Pulmonary artery endothelial cell (primary cell): ENCODE data around the gene FLNB. TPM values are rescaled to one million over a fixed set of nuclear protein-coding genes. Genes with fewer than 3 reads are reported as not detected.
"Not testable (repeated sequence)": the region's sequence is repeated elsewhere in the genome, so short reads cannot be mapped to it uniquely, and the experiment has no call there.

Experiments used
- DNase-seq: peaks from one replicate; pipeline ENCODE4 v3.0.0-alpha.2; 2011; ENCODE audit warnings: low read depth, low spot score
- total RNA-seq: library from RNA; depleted of rRNA; stranded (reverse); fragments of >200 nt; gene quantifications from 2 replicates; pipeline ENCODE4 v1.2.3, GENCODE V29; 2014

The FLNB gene
- total RNA-seq, 1 donor from 2014 or later, result 1,024 TPM

DNA sequence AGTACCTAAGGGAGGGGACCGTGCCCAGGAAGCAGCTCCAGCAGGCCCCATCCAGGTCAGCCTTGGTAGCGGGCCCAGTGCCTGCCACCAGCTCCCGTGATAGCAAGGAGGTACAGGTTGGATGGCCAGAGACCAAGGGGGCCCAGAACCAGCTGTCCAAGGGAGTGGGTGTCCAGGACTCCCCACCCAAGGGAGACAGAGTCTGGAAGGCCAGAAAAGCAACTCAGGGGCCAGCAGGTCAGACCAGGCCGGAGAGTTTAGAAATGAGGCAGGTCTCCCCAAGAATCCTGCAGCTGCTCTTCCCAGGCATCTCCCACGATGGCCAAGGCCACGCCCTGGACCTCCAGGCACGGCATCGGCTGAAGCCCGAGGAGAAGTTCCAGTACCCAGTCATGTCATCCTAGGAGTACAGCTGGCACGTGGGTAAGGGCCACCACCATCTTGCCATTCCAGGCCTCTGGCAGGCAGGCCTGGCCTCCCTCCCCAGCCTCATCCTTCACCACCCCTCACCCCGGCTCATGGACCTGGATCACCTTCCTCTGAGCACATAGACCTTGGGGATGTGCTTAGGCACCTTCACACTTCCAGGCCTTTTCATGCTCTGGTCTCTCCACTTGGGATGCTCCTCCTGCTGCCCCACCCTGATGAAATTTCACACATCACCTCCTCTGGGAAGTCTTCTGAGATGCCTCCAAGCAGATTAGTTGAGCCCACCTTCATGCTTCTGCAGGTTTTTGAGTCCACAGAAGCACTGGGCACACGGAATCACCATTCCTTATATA lies 172.1 kb downstream of the FLNB start:
- no peak for DNase-seq

DNA sequence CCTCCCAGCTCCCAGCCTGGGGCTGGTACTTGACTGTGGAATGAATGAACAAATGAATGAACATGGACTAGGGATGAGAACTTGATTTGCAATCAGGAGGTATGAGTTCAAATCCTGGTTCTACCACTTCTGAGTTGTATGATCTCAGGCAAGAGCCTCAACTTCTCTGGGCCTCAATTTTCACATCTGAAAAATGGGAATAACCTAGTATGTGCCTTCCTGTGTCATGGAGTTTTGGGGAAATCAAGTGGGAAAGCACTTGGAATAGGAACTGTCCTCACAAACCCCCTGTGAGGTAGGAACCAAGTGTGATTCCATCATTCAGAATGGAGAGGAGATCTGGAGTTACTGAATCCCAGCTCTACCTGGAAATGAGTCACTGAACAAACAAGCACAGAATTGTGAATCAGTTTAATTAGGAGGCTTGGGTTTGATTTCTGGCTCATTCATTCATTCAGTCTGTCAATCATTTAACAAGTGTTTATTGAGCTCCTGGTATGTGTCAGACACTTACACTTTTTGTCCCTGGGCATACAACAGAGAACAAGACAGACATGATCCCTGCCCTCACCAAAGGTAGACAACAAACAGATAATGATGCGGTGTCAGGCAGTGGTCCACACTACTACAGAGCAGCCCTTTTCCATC lies 172.8 kb downstream of the FLNB start:
- no peak for DNase-seq

DNA sequence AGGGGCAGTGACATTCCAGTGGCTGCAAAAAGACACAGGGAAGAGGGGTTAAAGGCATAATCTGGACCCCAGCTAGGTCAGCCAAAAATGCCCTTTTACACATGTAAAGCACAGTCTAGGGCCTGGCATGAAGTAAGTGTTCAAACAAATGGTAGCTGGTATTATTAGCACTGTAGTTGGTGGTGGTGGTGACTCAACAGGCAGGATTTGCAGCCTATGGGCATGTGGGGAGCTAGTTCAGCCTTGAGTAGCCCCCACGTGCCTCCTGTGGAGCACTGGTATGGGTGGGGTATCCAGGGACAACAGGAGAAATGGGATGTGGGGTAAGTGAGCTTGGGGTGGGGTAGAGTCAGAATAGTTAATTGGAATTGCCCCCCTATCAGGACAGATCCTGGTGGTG lies 175.0 kb downstream of the FLNB start:
- no peak for DNase-seq

DNA sequence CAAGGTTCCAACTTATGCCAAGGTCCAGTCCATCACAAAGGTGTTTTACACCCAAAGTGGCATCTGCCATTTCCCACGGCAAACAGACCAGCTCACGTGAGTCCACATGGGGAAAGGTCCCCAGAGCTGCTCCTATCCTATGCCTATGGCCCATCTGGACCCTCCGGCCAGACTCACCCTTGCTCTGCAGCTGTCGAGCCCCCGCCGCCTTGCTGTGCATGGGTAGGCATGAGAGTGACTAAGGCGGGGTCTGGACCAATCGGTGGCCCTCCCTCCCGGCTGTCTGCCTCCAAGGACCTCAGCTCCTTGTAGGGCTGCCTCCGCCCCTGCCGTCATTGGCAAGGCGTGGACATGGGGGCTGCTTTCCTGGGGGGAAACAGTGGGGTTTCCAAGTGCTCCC lies 175.7 kb downstream of the FLNB start:
- no peak for DNase-seq

DNA sequence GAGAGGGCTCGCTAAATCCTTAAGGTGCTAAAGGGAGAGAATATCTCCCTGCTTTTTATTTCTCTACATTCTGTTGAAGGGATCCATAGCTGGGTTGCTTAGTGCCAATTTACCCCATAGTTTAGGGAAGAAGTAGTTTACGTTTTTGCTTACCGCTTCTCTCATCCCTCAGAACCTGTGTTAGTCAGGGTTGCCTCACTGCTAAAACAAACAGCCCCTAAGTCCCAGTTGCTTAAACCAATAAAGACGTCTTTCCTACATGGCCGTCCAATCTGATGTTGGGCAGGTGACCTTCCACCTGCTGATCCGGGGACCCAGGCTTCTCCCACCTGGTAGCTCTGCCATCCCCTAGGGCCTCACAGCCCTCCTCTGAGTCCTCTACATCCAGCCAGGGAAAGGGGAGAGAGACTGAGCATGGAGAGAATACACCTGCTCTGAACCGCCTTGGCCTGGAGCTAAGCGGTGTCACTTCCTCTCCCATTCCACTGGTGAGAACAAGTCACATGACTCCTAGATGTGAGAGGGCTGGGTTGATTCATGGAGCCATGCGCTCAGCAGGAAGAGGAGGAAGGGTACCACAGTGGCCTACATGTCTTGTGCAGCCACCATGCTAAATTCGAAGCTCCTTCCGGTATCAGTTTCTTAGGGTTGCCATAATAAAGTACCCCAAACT lies 176.2 kb downstream of the FLNB start:
- no peak for DNase-seq

DNA sequence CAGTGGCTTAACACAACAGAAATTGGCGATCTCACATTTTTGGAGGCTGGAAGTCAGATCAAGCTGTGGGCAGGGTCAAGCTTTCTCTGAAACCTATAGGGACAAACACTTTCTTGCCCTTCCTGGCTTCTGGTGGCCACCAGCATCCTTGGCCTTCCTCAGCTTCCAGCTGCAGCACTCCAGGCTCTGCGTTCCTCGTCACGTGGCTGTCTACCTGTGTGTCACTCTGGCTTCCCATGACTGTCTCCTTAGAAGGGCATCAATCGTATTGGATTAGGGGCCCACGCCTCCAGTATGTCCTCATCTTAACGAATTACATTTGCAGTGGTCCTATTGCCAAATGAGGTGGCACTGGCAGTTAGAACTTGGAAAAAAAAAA lies 176.7 kb downstream of the FLNB start:
- DNase-seq, result no peak

DNA sequence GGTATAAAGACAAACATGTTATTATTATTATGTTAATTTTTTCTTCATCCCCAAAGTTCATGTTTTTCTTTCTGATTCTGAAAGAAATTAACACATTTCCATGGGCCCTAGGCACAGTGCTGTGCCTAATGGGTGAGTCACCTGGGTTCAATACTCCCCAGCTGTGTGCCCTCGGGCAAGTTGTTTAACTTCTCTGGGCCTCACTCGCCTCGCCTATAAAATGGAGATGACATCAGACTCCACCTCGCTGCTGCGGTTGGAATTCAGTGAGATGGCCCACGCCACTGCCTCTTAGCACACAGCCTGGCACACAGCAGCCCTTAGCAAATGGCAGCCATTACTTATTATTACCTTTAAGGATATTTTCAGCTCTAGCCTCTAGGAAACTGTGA lies 179.9 kb downstream of the FLNB start:
- DNase-seq, result no peak

DNA sequence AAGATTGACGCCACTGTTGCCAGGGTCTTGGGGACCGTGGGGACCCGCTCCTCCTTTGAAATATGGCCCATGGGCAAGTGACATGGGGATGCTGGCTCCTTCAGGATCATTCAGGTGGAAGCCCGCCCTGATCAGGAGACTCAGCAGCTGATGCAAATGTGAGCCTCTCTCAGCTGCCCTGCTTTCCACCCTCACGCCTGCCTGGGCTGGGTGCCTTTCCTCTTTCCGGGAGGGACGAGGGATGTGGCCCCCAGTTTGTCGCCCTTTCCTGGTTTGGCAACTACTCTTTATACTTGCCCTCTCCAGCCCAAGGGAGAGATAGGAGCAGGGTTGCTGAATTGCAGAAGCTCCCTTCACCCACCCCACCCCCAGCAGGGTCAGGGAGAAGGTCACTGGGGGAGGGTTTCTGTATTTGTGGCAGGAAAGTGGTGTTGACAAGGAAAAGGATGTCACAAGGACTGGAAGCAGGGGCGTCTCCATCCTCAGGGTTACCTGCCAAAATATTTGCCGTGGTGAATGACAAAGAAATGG lies 180.8 kb downstream of the FLNB start:
- no peak for DNase-seq

DNA sequence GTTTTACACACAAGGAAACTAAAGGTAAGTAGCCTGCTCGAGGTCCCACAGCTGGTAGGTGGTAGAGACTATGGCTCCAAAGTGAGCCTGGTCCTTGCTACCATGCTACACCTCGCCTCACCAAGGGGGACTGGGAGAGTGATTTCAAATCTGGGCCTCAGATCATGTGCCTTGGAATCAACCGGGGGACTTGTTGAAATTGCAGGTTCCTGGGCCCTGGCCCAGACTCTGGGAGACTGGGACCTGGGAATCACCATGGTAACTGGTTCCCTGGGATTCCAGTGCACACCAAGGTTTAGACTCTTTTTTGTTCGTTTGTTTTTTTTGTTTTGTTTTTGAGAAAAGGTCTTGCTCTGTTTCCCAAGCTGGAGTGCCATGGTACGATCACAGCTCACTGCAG lies 181.5 kb downstream of the FLNB start:
- DNase-seq, result no peak

DNA sequence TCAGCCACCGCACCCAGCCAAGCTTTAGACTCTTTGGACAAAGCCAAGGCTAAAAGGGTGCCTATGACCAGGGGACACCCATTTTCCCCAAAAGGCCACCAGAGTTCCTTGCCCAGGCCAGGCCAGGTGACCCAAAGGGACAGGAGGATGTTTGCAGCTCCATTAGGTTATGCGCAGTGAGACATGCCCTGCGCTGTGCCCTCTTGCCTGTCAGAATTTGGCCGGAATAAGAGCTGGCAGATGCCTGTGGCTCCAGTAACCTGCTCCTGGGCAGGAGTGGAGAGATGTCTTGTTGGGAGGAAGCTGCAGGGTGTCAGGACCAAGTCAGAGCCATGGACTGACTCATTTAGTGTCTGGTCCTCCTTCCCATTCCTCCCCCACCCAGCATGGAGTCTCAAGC lies 182.1 kb downstream of the FLNB start:
- no peak for DNase-seq

DNA sequence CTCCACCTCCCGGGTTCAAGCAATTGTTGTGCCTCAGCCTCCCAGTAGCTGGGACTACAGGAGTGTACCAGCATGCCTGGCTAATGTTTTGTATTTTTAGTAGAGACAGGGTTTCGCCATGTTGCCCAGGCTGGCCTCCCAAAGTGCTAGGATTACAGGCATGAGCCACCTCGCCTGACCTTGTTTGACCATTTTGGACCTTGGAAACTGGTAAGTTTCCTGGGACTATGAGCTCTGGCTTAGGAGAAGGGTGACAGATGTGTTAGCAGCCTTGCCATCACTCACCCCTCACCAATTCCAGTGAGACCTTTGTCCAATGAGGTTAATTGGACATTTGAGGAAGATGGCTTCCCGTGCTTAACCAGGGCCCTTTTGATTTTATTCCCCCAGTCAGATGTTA lies 182.7 kb downstream of the FLNB start:
- DNase-seq, result no peak

DNA sequence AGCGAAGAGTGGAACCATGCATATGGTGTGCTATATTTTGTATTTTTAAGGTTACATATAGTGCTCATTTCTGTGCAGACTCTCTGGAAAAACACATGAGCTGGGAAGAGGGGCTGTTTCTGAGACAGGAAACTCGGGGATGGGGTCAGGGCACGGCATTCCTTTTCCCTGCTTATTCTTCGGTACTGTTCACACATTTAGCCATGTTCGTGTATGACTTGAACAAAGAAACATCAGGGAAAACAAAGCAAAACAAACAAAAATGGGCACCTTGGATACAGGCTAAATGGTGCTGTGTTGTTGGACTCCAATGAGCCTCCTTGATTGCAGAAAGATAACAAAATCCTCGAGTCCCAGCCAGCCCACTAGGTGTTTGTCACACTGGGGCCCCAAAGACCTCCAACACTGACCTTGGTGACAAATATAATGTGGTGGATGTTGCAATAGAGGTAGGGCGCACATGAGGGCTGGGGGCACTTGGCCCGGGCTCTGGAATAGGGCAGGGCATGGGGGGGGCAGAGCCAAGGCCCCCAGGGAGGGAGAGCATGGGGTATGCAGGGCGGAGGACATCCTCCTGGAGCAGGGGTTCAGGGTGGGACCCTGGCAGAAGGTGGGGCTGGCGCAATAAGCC lies 183.3 kb downstream of the FLNB start:
- no peak for DNase-seq

DNA sequence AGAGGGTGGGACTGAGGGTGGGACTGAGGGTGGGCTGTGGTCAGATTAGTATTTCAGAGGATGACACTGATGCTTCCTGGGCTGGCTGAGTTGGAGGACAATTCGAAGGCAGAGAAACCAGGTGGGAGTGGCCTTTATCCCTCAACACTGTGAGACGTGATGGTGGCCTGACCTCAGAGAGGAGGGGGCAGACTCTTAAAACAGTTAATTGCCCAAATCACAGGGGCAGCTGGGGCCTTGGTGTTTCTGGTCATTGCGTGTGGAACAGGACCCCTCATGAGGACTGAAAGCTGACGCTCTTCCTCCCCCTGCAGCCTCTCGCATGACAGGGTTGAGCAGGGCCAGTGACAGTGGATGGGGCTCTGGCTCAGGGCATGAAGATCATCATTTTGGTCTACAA lies 183.8 kb downstream of the FLNB start:
- DNase-seq, result no peak

DNA sequence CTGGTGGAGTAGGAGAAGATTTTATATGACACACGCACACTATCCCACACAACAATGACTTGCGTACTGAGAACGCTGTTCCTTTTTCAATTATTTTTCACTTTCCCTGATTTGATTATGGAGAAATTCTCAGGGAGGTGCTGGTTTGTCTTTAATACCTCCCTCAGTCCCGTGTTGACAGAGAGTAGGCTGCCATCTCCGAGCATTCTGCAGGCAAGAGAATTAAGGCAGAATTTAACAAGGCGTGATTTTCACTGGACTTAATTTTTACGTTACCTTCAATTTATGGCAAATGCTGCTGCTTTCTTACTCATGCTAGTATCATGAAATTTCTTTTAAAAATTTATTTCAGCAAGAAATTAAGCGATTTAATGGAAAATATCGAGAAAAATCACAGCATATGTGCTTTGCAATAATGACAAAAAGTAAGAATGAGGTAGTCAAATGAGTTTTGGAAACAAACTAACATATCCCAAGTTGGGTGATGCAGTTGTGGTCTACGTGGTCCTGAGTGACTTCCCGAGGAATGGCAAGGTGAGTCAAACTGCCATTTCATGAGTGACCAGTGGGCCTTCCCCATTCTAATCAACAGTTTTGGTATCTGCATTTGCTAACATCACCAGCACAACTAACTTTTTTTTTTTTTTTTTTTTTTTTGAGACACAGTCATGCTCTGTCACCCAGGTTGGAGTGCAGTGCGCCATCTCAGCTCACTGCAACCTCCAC lies 185.6 kb downstream of the FLNB start:
- no peak for DNase-seq

DNA sequence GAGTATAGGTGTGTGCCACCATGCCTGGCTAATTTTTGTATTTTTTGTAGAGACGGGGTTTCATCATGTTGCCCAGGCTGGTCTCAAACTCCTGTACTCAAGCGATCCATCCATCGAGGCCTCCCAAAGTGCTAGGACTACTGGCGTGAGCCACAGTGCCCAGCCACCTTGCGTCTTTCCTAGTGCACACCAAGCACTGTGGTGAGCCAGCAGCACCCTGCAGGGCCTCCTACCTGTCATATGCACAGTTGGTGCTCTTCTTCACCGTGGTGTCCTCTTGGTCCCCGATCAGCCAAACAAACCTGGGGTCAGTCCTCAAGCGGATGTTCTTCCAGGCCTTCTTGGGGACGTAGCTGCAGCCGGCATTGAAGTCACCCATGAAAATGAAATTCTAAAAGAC lies 189.4 kb downstream of the FLNB start:
- no peak for DNase-seq

DNA sequence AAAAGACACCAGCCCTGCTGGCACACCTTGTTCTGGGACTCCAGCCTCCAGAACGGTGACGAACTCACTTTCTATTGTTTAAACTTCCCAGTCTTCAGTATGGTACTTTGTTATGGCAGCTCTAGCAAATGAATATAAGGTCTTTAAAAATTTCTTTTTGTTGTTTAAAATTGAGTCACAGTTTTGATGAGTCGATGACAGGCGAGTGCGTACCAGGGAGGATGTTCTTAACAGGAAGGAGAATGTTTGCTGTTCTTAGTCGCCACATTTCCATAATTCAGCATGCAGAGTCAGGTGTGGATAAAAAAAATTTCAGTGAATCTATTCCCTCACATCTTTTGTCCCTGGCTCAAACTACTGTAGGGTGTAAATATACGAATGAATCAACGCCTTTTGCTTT lies 190.1 kb downstream of the FLNB start:
- DNase-seq, result no peak

DNA sequence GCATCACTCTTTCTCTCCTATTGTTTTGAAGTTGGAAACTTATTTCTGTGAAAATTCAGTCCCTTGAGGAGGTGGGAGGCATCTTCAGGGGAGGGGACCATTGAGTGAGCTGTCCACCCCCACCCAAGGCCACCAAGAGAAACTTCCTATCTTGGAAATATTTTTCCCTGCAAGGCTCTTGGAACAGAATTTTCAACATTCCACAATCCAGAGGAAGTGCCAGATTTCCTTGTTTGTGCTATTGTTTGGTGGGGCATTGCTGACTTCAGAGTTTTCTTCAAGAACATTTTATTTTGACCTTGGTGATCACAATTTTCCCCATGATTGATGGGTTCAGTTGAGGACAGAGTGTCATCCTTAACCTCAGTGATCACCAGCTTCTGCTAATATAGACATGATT lies 190.6 kb downstream of the FLNB start:
- DNase-seq, result peak; percentile 74

DNA sequence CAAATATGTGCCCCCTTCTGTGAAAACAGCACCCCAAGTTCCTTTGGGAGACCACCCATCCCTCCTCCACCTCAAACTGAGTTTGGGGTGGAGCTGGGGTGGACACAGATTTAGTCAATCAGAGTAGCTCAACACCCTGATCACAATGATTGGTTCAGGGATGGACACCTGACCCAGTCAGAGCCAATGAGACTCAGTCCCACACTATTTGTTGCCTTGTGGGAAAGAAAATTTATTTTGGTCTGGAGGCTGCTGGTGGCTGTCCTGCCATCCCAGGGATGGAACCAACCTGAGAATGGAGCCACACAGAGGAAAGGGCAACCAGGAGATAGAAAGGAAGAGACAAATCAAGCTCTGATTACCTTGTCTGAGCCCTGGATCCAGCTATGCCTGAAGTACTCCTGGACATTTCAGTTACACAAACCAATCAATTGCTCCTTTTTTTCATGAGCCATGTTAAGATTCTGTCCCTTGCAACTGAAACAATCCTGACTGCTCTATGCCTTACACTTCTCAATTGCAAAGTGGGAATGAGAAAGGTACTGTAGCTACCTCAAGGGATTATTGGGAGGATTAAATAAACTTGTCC lies 192.0 kb downstream of the FLNB start:
- no peak for DNase-seq

DNA sequence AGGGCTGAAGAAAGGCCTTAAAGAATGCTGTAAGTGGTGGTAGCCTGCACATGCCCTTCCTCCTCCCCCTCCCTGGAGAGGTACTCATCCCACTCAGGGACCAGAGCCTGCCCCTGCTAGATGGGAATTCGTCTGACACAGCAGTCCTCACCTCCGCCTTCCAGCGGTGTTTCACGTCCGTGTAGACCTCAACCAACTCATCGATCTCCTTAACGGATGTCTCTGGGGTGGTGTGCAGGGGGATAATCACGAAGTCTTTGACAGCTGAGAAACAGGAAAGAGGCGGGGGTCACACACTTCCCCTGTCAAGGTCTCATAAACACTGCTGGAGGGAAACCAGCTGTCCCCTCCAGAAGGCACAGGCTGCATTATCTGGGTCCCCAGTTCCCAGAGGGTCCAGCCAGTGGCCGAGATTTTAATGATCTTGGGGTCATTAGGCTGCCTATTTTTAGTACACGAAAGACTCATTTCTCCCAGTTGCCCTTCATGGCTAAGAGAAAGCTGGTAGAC lies 192.7 kb downstream of the FLNB start:
- DNase-seq, result no peak

DNA sequence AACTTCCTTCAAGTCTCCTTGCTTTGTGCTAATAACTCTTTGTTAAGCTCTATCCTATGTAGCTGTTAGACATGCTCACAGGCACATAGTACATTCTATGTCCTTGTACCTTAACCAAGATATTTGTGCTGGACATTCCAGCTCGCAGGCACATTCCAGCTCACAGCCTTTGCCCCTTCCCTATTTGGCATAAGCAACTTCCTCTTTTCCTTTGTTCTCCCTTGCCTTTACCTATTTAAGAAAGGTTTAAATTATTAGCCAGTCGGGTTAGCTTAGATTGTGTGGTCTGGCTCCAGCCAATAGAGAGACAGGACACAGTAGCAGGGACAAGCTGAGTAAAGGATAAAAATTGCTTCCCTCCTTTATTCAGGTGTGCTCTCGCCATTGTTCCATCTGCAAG lies 193.2 kb downstream of the FLNB start:
- not testable (repeated sequence) for DNase-seq

DNA sequence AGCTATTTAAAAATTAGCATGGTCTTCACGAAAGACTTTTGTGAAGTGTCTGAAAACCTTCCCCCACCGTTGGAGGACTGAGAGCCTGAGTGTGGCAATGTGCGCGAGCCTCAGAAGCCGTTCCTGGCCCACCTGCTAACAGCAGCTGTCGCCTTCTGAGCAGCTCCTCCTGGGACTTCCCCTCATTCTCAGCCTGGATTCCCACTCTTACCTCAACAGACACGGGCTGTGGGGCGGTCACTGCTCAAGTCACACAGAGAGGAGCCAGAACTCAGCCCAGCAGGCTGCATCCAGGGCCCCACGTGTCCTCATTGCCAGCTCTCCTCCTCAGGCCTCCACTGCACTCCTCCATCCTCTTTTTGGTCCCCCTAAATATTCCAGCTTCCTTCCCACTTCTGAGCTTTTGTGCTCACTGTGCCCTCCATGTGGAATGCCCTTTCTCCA lies 194.7 kb downstream of the FLNB start:
- no peak for DNase-seq
